SK-N-SH (cell line): ENCODE data around the gene TRAIP. TPM values are rescaled to one million over a fixed set of nuclear protein-coding genes. Genes with fewer than 3 reads are reported as not detected.

ENCODE experiments used
- CTCF ChIA-PET: fragments of 300-600, 350-600 bp; formaldehyde crosslinking; extraction: SDS; loops from one replicate; lab custom pipeline; 2021; lab: Yijun Ruan, JAX
- POLR2A ChIA-PET: fragments of 350-600 bp; sonication (Branson Sonifier 250); formaldehyde crosslinking; extraction: SDS; loops from one replicate; lab custom pipeline; 2020; ENCODE audit warnings: antibody characterized with exemption, inconsistent platforms; lab: Yijun Ruan, JAX
- DNase-seq: peaks from one replicate; pipeline ENCODE4 v3.0.0; 2012
- H2AFZ ChIP-seq: fragments of 200-600 bp; sonication (generic); 2 replicates; pipeline ENCODE4 v1.8.1; 2016; ENCODE audit warnings: antibody characterized with exemption, mild to moderate bottlenecking, low read depth
- H3F3A ChIP-seq: fragments of 200-600 bp; sonication (generic); replicated peaks from 2 replicates; pipeline ENCODE3; 2016; ENCODE audit warnings: antibody characterized with exemption, mild to moderate bottlenecking; ENCODE audit not compliant: insufficient read depth
- H3K27ac ChIP-seq, 2 experiments: fragments of 200-500 bp in 1 of 2; fragments of 200-600 bp in 1 of 2; sonication (Bioruptor generic) in 1 of 2; sonication (generic), shearing (Covaris generic) in 1 of 2; 2 replicates each; pipeline versions ENCODE4 v1.5.1 to v1.6.1; 2014 to 2016; ENCODE audit warnings: low read depth in 2 of 2, inconsistent platforms in 1 of 2, low read length in 1 of 2, mild to moderate bottlenecking in 1 of 2, mixed read lengths in 1 of 2
- H3K27me3 ChIP-seq: fragments of 200-600 bp; sonication (generic), shearing (Covaris generic); 2 replicates; pipeline ENCODE4 v1.6.1; 2016; ENCODE audit warnings: mixed run types; ENCODE audit not compliant: insufficient read depth
- H3K36me3 ChIP-seq, 2 experiments: fragments of 200-500 bp in 1 of 2; fragments of 200-600 bp in 1 of 2; sonication (Bioruptor generic) in 1 of 2; sonication (generic) in 1 of 2; replicated peaks in 1 of 2; 2 replicates each; pipeline versions ENCODE3 to v1.5.1; 2014 to 2016; ENCODE audit warnings: low read length in 1 of 2, mild to moderate bottlenecking in 1 of 2; ENCODE audit not compliant: insufficient read depth in 2 of 2, control insufficient read depth in 1 of 2
- H3K4me1 ChIP-seq, 2 experiments: fragments of 200-500 bp in 1 of 2; fragments of 200-600 bp in 1 of 2; sonication (Bioruptor generic) in 1 of 2; sonication (generic), shearing (Covaris generic) in 1 of 2; 2 replicates each; pipeline versions ENCODE4 v1.5.1 to v1.6.1; 2014 to 2016; ENCODE audit warnings: low read depth in 1 of 2, low read length in 1 of 2, mixed run types in 1 of 2; ENCODE audit not compliant: insufficient read depth in 2 of 2, control insufficient read depth in 1 of 2
- H3K4me2 ChIP-seq: fragments of 200-600 bp; sonication (generic), shearing (Covaris generic); 2 replicates; pipeline ENCODE4 v1.6.1; 2017; ENCODE audit warnings: mixed run types
- H3K4me3 ChIP-seq, 2 experiments: fragments of 200-500 bp in 1 of 2; fragments of 200-600 bp in 1 of 2; sonication (Bioruptor generic) in 1 of 2; sonication (generic), shearing (Covaris generic) in 1 of 2; 2 replicates each; pipeline versions ENCODE4 v1.5.1 to v1.8.1; 2014 to 2016; ENCODE audit warnings: low read depth in 2 of 2, inconsistent platforms in 1 of 2, low read length in 1 of 2, mild to moderate bottlenecking in 1 of 2, mixed read lengths in 1 of 2, moderate library complexity in 1 of 2
- H3K79me2 ChIP-seq: fragments of 200-600 bp; sonication (generic); 2 replicates; pipeline ENCODE4 v1.8.1; 2017; ENCODE audit warnings: mild to moderate bottlenecking; ENCODE audit not compliant: insufficient read depth
- H3K9ac ChIP-seq: fragments of 200-600 bp; sonication (generic); 2 replicates; pipeline ENCODE4 v1.6.1; 2017; ENCODE audit warnings: mixed run types
- H3K9me2 ChIP-seq: fragments of 200-600 bp; sonication (generic); 2 replicates; pipeline ENCODE4 v1.6.1; 2017; ENCODE audit warnings: mixed run types
- H3K9me3 ChIP-seq: fragments of 200-600 bp; sonication (generic); 2 replicates; pipeline ENCODE4 v1.6.1; 2017; ENCODE audit warnings: mixed run types, mild to moderate bottlenecking, moderate library complexity
- H4K20me1 ChIP-seq: fragments of 200-600 bp; sonication (generic); 2 replicates; pipeline ENCODE4 v1.6.1; 2017; ENCODE audit warnings: mild to moderate bottlenecking, mixed run types; ENCODE audit not compliant: insufficient read depth
- CHD2 ChIP-seq: fragments of 150-350 bp; IDR thresholded peaks from 2 replicates; pipeline ENCODE4 v1.6.1; 2018; ENCODE audit warnings: low read length; ENCODE audit not compliant: partially characterized antibody
- EP300 ChIP-seq, 2 experiments: IDR thresholded peaks; 2 replicates each; pipeline versions ENCODE4 v1.4.0 to v1.6.1; 2012; ENCODE audit warnings: borderline replicate concordance in 1 of 2, low read depth in 1 of 2, low read length in 1 of 2
- EZH2phosphoT487 ChIP-seq: fragments of 200-600 bp; sonication (generic); IDR thresholded peaks from 2 replicates; pipeline ENCODE4 v1.6.1; 2017; ENCODE audit warnings: low read depth, mixed run types, mild to moderate bottlenecking, antibody characterized with exemption, moderate library complexity, borderline replicate concordance
- FOSL2 ChIP-seq: IDR thresholded peaks from 2 replicates; pipeline ENCODE4 v1.4.0; 2012; ENCODE audit warnings: low read depth, mild to moderate bottlenecking, moderate library complexity, borderline replicate concordance
- FOXM1 ChIP-seq: IDR thresholded peaks from 2 replicates; pipeline ENCODE4 v1.4.0; 2012; ENCODE audit warnings: low read depth, mild to moderate bottlenecking
- GATA2 ChIP-seq: sonication (generic); formaldehyde crosslinking; IDR thresholded peaks from 2 replicates; pipeline ENCODE4 v1.5.0; 2020; ENCODE audit warnings: mild to moderate bottlenecking, missing genetic modification reagents
- MXI1 ChIP-seq: IDR thresholded peaks from 2 replicates; pipeline ENCODE4 v1.6.1; 2012; ENCODE audit warnings: mild to moderate bottlenecking, low read depth, low read length, improper control_type of control experiment
- NFIC ChIP-seq: IDR thresholded peaks from 2 replicates; pipeline ENCODE4 v1.4.0; 2012; ENCODE audit warnings: borderline replicate concordance
- POLR2AphosphoS5 ChIP-seq: IDR thresholded peaks from 2 replicates; pipeline ENCODE4 v1.6.1; 2012; ENCODE audit warnings: low read depth, low read length
- RXRA ChIP-seq: IDR thresholded peaks from 2 replicates; pipeline ENCODE4 v1.4.0; 2012; ENCODE audit warnings: low read depth, mild to moderate bottlenecking, borderline replicate concordance
- TAF1 ChIP-seq: IDR thresholded peaks from 2 replicates; pipeline ENCODE4 v1.6.1; 2012; ENCODE audit warnings: low read depth, mild to moderate bottlenecking, low read length, moderate library complexity, borderline replicate concordance
- TCF12 ChIP-seq: IDR thresholded peaks from 2 replicates; pipeline ENCODE4 v1.4.0; 2012
- WGBS: methylation state at CpG from one replicate; pipeline ENCODE4 v1.1.6; 2017; ENCODE audit warnings: low lambda C conversion rate; 5-methylcytosine and 5-hydroxymethylcytosine counted together
- polyA plus RNA-seq, 3 experiments: library from polyadenylated mRNA; depleted of rRNA; stranded (reverse); fragments of >200 nt; gene quantifications; 2 replicates each; pipeline ENCODE4 v1.2.3, GENCODE V29; 2012
- TF ChIP-seq, protein P1 (sequence below): IDR thresholded peaks from 2 replicates; pipeline ENCODE4 v1.4.0; 2012; ENCODE audit warnings: low read depth
- TF ChIP-seq, protein P2 (sequence below): IDR thresholded peaks from 2 replicates; pipeline ENCODE4 v1.6.1; 2012; ENCODE audit warnings: mild to moderate bottlenecking, low read depth, low read length, moderate library complexity
- TF ChIP-seq, protein P3 (sequence below): fragments of 150-350 bp; IDR thresholded peaks from 2 replicates; pipeline ENCODE4 v1.6.1; 2016; ENCODE audit warnings: mild to moderate bottlenecking, low read depth, low read length
- TF ChIP-seq, protein P4 (sequence below): IDR thresholded peaks from 2 replicates; pipeline ENCODE4 v1.4.0; 2012; ENCODE audit warnings: low read depth, borderline replicate concordance

Gene TRAIP
- polyA plus RNA-seq, 1 of the 3 experiments (the other 2 are of a cell fraction): 8.1 TPM

DNA sequence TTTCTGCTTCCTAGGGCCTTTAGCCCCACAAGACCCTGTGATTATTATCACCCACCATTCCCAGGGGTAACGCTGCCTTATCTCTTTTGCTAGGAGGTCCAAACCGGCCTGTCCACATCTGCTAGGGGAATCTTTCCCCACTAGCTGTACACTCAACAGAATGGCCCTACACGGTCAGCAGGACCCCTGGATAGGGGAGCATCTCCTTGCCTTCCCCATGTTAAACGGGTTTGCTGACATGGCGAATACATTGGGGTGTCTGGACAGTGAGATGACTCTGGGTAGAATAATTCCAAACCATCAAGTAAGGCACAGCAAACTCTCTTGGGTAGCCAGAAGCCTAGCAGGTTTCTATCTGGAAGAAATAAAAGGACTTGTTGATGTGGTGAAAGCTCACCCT, 702 bp downstream of the TRAIP start:
- CTCF ChIA-PET: interaction anchor here (0.6 to 4.0 kb wide), 5 partner anchors 12 to 316 kb away, joined by 3 to 22 read pairs (median 3); no protein-coding TSS in a partner anchor
- Histone ChIP-seq H3K79me2 (peaks cover 39% of the 10 kb centered on the region), H3K4me2 (peak overlapping the region; percentile 99), H3K36me3 (no peaks in the 10 kb centered on the region), H3K9ac (peak overlapping the region; percentile 73), H3K9me2 (no peaks in the 10 kb centered on the region), H4K20me1 (no peaks in the 10 kb centered on the region), H3K4me3 (peak overlapping the region; percentile 71 to 98), H3F3A (no peaks in the 10 kb centered on the region), H3K9me3 (no peaks in the 10 kb centered on the region), H3K27me3 (no peaks in the 10 kb centered on the region), H2AFZ (peak overlapping the region; percentile 85; the same call in 1 of the 2 replicates), H3K27ac (no peak overlapping the region), H3K4me1 (peaks cover 0 to 14% of the 10 kb centered on the region in 2 experiments; a peak in 1 of 4 replicates)
- TF ChIP-seq TCF12 (no peak), GATA2 (CRISPR knock-in tag) (no peak), NFIC (no peak), EP300 (IDR thresholded peaks at IDR 0.05; ENCODE audit: borderline replicate concordance in 1 of 2, low read depth in 1 of 2, low read length in 1 of 2) (no peak), POLR2AphosphoS5 (no peak), CHD2 (no peak), EZH2phosphoT487 (no peak), FOSL2 (no peak), TAF1 (no peak), MXI1 (no peak), FOXM1 (no peak)
- TF ChIP-seq, protein P1, sequence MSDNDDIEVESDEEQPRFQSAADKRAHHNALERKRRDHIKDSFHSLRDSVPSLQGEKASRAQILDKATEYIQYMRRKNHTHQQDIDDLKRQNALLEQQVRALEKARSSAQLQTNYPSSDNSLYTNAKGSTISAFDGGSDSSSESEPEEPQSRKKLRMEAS: no peak
- TF ChIP-seq, protein P2, sequence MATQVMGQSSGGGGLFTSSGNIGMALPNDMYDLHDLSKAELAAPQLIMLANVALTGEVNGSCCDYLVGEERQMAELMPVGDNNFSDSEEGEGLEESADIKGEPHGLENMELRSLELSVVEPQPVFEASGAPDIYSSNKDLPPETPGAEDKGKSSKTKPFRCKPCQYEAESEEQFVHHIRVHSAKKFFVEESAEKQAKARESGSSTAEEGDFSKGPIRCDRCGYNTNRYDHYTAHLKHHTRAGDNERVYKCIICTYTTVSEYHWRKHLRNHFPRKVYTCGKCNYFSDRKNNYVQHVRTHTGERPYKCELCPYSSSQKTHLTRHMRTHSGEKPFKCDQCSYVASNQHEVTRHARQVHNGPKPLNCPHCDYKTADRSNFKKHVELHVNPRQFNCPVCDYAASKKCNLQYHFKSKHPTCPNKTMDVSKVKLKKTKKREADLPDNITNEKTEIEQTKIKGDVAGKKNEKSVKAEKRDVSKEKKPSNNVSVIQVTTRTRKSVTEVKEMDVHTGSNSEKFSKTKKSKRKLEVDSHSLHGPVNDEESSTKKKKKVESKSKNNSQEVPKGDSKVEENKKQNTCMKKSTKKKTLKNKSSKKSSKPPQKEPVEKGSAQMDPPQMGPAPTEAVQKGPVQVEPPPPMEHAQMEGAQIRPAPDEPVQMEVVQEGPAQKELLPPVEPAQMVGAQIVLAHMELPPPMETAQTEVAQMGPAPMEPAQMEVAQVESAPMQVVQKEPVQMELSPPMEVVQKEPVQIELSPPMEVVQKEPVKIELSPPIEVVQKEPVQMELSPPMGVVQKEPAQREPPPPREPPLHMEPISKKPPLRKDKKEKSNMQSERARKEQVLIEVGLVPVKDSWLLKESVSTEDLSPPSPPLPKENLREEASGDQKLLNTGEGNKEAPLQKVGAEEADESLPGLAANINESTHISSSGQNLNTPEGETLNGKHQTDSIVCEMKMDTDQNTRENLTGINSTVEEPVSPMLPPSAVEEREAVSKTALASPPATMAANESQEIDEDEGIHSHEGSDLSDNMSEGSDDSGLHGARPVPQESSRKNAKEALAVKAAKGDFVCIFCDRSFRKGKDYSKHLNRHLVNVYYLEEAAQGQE: no peak
- no peak for DNase-seq
- 3% methylated on average over 5 of the region's 5 CpGs for WGBS
- POLR2A ChIA-PET: no interaction called here

DNA sequence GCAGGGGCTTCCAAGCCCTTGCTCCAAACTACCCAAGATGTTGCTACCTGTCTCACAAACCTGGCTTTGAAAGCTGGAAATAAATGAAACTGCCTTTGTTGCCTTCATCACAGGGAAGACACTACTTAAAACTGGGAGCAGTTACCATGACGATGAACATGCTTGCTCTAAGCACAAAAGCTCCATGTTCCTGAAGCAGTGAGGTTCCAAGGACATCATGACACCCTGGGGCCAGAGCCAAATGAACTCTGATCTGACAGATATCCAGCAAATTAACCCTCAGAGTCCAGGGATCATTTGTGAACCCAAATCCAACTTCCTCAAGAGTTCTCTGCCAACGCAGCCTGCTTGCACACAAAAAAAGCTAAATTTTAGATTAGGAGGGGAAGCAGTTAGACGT, 10.7 kb downstream of the TRAIP start:
- ChIA-PET CTCF (interaction anchor here (0.7 to 1.1 kb wide), 3 partner anchors 38 to 53 kb away, joined by 3 read pairs; partner anchors contain the start of gene INKA1), POLR2A (no interaction called here)
- Histone ChIP-seq H3K36me3 (peaks cover 5 to 25% of the 10 kb centered on the region in 2 experiments), H4K20me1 (no peaks in the 10 kb centered on the region), H2AFZ (no peak overlapping the region), H3K4me2 (no peak overlapping the region), H3K79me2 (peaks cover 8% of the 10 kb centered on the region; the same call in 1 of the 2 replicates), H3K4me1 (peaks cover 0 to 32% of the 10 kb centered on the region in 2 experiments; a peak in 1 of 4 replicates), H3K27me3 (no peaks in the 10 kb centered on the region), H3K27ac (no peak overlapping the region), H3K4me3 (no peak overlapping the region), H3F3A (no peaks in the 10 kb centered on the region), H3K9ac (no peak overlapping the region), H3K9me2 (no peaks in the 10 kb centered on the region), H3K9me3 (no peaks in the 10 kb centered on the region)
- no peak for DNase-seq
- TF ChIP-seq, protein P1: no peak
- TF ChIP-seq EP300 (IDR thresholded peaks at IDR 0.05; ENCODE audit: borderline replicate concordance in 1 of 2, low read depth in 1 of 2, low read length in 1 of 2) (no peak), RXRA (no peak), TCF12 (no peak), FOXM1 (no peak), FOSL2 (no peak), NFIC (no peak)
- TF ChIP-seq, protein P3, sequence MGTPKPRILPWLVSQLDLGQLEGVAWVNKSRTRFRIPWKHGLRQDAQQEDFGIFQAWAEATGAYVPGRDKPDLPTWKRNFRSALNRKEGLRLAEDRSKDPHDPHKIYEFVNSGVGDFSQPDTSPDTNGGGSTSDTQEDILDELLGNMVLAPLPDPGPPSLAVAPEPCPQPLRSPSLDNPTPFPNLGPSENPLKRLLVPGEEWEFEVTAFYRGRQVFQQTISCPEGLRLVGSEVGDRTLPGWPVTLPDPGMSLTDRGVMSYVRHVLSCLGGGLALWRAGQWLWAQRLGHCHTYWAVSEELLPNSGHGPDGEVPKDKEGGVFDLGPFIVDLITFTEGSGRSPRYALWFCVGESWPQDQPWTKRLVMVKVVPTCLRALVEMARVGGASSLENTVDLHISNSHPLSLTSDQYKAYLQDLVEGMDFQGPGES: no peak
- TF ChIP-seq, protein P4, sequence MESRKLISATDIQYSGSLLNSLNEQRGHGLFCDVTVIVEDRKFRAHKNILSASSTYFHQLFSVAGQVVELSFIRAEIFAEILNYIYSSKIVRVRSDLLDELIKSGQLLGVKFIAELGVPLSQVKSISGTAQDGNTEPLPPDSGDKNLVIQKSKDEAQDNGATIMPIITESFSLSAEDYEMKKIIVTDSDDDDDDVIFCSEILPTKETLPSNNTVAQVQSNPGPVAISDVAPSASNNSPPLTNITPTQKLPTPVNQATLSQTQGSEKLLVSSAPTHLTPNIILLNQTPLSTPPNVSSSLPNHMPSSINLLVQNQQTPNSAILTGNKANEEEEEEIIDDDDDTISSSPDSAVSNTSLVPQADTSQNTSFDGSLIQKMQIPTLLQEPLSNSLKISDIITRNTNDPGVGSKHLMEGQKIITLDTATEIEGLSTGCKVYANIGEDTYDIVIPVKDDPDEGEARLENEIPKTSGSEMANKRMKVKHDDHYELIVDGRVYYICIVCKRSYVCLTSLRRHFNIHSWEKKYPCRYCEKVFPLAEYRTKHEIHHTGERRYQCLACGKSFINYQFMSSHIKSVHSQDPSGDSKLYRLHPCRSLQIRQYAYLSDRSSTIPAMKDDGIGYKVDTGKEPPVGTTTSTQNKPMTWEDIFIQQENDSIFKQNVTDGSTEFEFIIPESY: no peak
- 100% methylated on average over 3 of the region's 3 CpGs for WGBS
